A549 (cell line): ENCODE results near the gene CNTNAP2. TPM values are rescaled to one million over a fixed set of nuclear protein-coding genes. Genes with fewer than 3 reads are reported as not detected.

ENCODE experiments used
- ATAC-seq, 2 experiments: fragments of 200-7000 bp in 1 of 2; fragments of >200 bp in 1 of 2; cut with Nextera tagmentation in 1 of 2; cut with Tn5 transposase in 1 of 2; 3 replicates each; pipeline versions ENCODE4 v1.8.0 to v1.9.1; 2018 to 2020; ENCODE audit warnings: mild to moderate bottlenecking in 1 of 2, moderate library complexity in 1 of 2
- CTCF ChIA-PET: fragments of 300-600 bp; sonication (Branson Sonifier 250); formaldehyde crosslinking; extraction: SDS; loops from one replicate; lab custom pipeline; 2021; ENCODE audit warnings: antibody characterized with exemption, inconsistent platforms; lab: Yijun Ruan, JAX
- POLR2A ChIA-PET: fragments of 350-600 bp; formaldehyde crosslinking; extraction: SDS; loops from one replicate; lab custom pipeline; 2021; ENCODE audit warnings: antibody characterized with exemption, inconsistent platforms; lab: Yijun Ruan, JAX
- DNase-seq, 2 experiments: peaks; one replicate each; pipeline versions ENCODE4 v3.0.0 to v3.0.0-alpha.2; 2011 to 2016; ENCODE audit warnings: low read depth in 1 of 2, low spot score in 1 of 2
- FAIRE-seq: peaks from 2 replicates; lab custom pipeline; 2011; peaks lifted over from hg19 to GRCh38; lab: Jason Lieb, UNC
- H3K27ac ChIP-seq, 2 experiments: fragments of >200 bp; sonication (Bioruptor Twin); formaldehyde crosslinking; 3 replicates each; pipeline ENCODE4 v1.5.1; 2016 to 2017
- H3K4me1 ChIP-seq: fragments of >200 bp; sonication (Bioruptor Twin); formaldehyde crosslinking; 3 replicates; pipeline ENCODE4 v1.6.1; 2016
- H3K4me2 ChIP-seq: fragments of >200 bp; sonication (Bioruptor Twin); formaldehyde crosslinking; 3 replicates; pipeline ENCODE4 v1.6.1; 2016
- H3K4me3 ChIP-seq: fragments of >200 bp; sonication (Bioruptor Twin); formaldehyde crosslinking; 3 replicates; pipeline ENCODE4 v1.5.1; 2016
- H3K9me3 ChIP-seq: fragments of >200 bp; sonication (Bioruptor Twin); formaldehyde crosslinking; 3 replicates; pipeline ENCODE4 v1.6.1; 2016
- ATOH8 ChIP-seq: fragments of 250-450 bp; sonication (Bioruptor Pico); IDR thresholded peaks from 2 replicates; pipeline ENCODE4 v1.5.0; 2020; ENCODE audit warnings: low read depth, mild to moderate bottlenecking, moderate library complexity
- CBX8 ChIP-seq: fragments of 200-600 bp; sonication (generic); IDR thresholded peaks from 2 replicates; pipeline ENCODE4 v1.6.1; 2016
- CHD2 ChIP-seq: fragments of 150-350 bp; IDR thresholded peaks from 2 replicates; pipeline ENCODE4 v1.6.1; 2014; ENCODE audit warnings: low read length; ENCODE audit not compliant: partially characterized antibody
- CTCF ChIP-seq: fragments of >200 bp; sonication (Bioruptor Twin); formaldehyde crosslinking; IDR thresholded peaks from 3 replicates; pipeline ENCODE4 v1.5.1; 2016
- E2F6 ChIP-seq: IDR thresholded peaks from 2 replicates; pipeline ENCODE4 v1.6.1; 2012; ENCODE audit warnings: low read depth, borderline replicate concordance
- EHF ChIP-seq: fragments of 250-450 bp; sonication (Bioruptor Pico); IDR thresholded peaks from 2 replicates; pipeline ENCODE4 v1.5.0; 2020; ENCODE audit warnings: mild to moderate bottlenecking
- EHMT2 ChIP-seq: fragments of 200-600 bp; sonication (generic); IDR thresholded peaks from 2 replicates; pipeline ENCODE4 v1.6.1; 2016; ENCODE audit warnings: antibody characterized with exemption, low read depth, mild to moderate bottlenecking, moderate library complexity
- EP300 ChIP-seq, 2 experiments: fragments of >200 bp; sonication (Bioruptor Twin); formaldehyde crosslinking; IDR thresholded peaks; 2 replicates in 1 of 2; 3 replicates in 1 of 2; pipeline ENCODE4 v1.6.1; 2016 to 2017
- ESRRA ChIP-seq: fragments of 150-350 bp; IDR thresholded peaks from 2 replicates; pipeline ENCODE4 v1.6.1; 2014; ENCODE audit warnings: mild to moderate bottlenecking, low read length, borderline replicate concordance
- FOSB ChIP-seq: fragments of 250-450 bp; sonication (Bioruptor Pico); IDR thresholded peaks from 2 replicates; pipeline ENCODE4 v1.5.0; 2020; ENCODE audit warnings: mild to moderate bottlenecking, moderate library complexity
- GATA3 ChIP-seq: IDR thresholded peaks from 2 replicates; pipeline ENCODE4 v1.6.1; 2012; ENCODE audit warnings: borderline replicate concordance
- HDAC2 ChIP-seq: fragments of 200-600 bp; sonication (generic); IDR thresholded peaks from 2 replicates; pipeline ENCODE4 v1.6.1; 2016
- HES2 ChIP-seq: fragments of >200 bp; sonication (Bioruptor Twin); formaldehyde crosslinking; IDR thresholded peaks from 2 replicates; pipeline ENCODE4 v1.6.1; 2016
- HEYL ChIP-seq: fragments of 250-450 bp; sonication (Bioruptor Pico); IDR thresholded peaks from 2 replicates; pipeline ENCODE4 v1.8.0; 2021; ENCODE audit warnings: mild to moderate bottlenecking, moderate library complexity
- HOXA7 ChIP-seq: fragments of 250-450 bp; sonication (Bioruptor Pico); IDR thresholded peaks from 2 replicates; pipeline ENCODE4 v1.5.0; 2020; ENCODE audit warnings: mild to moderate bottlenecking, moderate library complexity
- HOXB13 ChIP-seq: fragments of 250-450 bp; sonication (Bioruptor Pico); IDR thresholded peaks from 2 replicates; pipeline ENCODE4 v1.5.0; 2020; ENCODE audit warnings: low read depth, mild to moderate bottlenecking, moderate library complexity
- JUNB ChIP-seq: fragments of >200 bp; sonication (Bioruptor Twin); formaldehyde crosslinking; IDR thresholded peaks from 2 replicates; pipeline ENCODE4 v1.6.1; 2016
- KDM1A ChIP-seq: fragments of 200-600 bp; sonication (generic); IDR thresholded peaks from 2 replicates; pipeline ENCODE4 v1.6.1; 2016; ENCODE audit warnings: low read depth, mild to moderate bottlenecking
- KDM5A ChIP-seq: fragments of 200-600 bp; sonication (generic); IDR thresholded peaks from 2 replicates; pipeline ENCODE4 v1.6.1; 2016; ENCODE audit warnings: antibody characterized with exemption, mild to moderate bottlenecking
- MAFK ChIP-seq: fragments of 450-650 bp; IDR thresholded peaks from 2 replicates; pipeline ENCODE4 v1.6.1; 2014; ENCODE audit not compliant: partially characterized antibody
- MAX ChIP-seq: IDR thresholded peaks from 2 replicates; pipeline ENCODE4 v1.6.1; 2012
- RAD21 ChIP-seq, 2 experiments: fragments of >200 bp in 1 of 2; sonication (Bioruptor Twin) in 1 of 2; formaldehyde crosslinking in 1 of 2; IDR thresholded peaks in 1 of 2; conservative IDR thresholded peaks in 1 of 2; 2 replicates in 1 of 2; 3 replicates in 1 of 2; pipeline ENCODE4 v1.6.1; 2012 to 2018; ENCODE audit warnings: inconsistent platforms in 1 of 2
- RARB ChIP-seq: fragments of 250-450 bp; sonication (Bioruptor Pico); IDR thresholded peaks from 2 replicates; pipeline ENCODE4 v1.8.0; 2021; ENCODE audit warnings: mild to moderate bottlenecking, moderate library complexity
- RFX5 ChIP-seq: fragments of 450-650 bp; IDR thresholded peaks from 2 replicates; pipeline ENCODE4 v1.7.1; 2014; ENCODE audit warnings: antibody characterized with exemption, mild to moderate bottlenecking, moderate library complexity
- TP53 ChIP-seq: fragments of 250-450 bp; sonication (Bioruptor Pico); IDR thresholded peaks from 2 replicates; pipeline ENCODE4 v1.5.0; 2021; ENCODE audit warnings: mild to moderate bottlenecking, moderate library complexity
- ZNF302 ChIP-seq: fragments of 250-450 bp; sonication (Bioruptor Pico); IDR thresholded peaks from 2 replicates; pipeline ENCODE4 v1.9.0; 2021; ENCODE audit warnings: inconsistent platforms, mild to moderate bottlenecking, moderate library complexity
- ZSCAN20 ChIP-seq: fragments of 250-450 bp; sonication (Bioruptor Pico); IDR thresholded peaks from 2 replicates; pipeline ENCODE4 v1.8.0; 2022; ENCODE audit warnings: mild to moderate bottlenecking, moderate library complexity
- WGBS: methylation state at CpG from one replicate; pipeline ENCODE4 v1.1.6; 2017; ENCODE audit errors: missing lambda C conversion rate; 5-methylcytosine and 5-hydroxymethylcytosine counted together
- polyA plus RNA-seq, 4 experiments: library from polyadenylated mRNA; depleted of rRNA in 3 of 4; stranded (reverse); fragments of >200 nt; fragmentation: RNase III in 1 of 4; extraction: RNeasy Plus Mini Kit Qiagen cat#74134 plus additional on column Dnase treatment in 1 of 4; gene quantifications; 2 replicates in 3 of 4; 3 replicates in 1 of 4; pipeline ENCODE4 v1.2.3, GENCODE V29; 2011 to 2017

The CNTNAP2 gene
- polyA plus RNA-seq, 2 of the 4 experiments (the other 2 are of a cell fraction): 0.05 to 0.13 TPM

- FAIRE-seq (no peak), ATAC-seq (no peak)
- POLR2A ChIA-PET: no interaction called here
- CTCF ChIA-PET: no interaction called here
- TF ChIP-seq RAD21 (conservative IDR thresholded peaks at IDR 0.05 in 1 of 2, IDR thresholded peaks at IDR 0.05 in 1 of 2) (no peak), HOXB13 (CRISPR knock-in tag) (no peak), ESRRA (no peak), TP53 (CRISPR knock-in tag) (no peak), EP300 (IDR thresholded peaks at IDR 0.05) (no peak), CBX8 (no peak)
- TF ChIP-seq, all 56 proteins: peak for 0
- 53% methylated on average over 2 of the region's 2 CpGs for WGBS
- H3K4me2 ChIP-seq: no peak overlapping the region
- no peaks in the 10 kb centered on the region for H3K4me1 ChIP-seq
- H3K27ac ChIP-seq: no peak overlapping the region
- no peak overlapping the region for H3K4me3 ChIP-seq
- no peak for DNase-seq
- no peaks in the 10 kb centered on the region for H3K9me3 ChIP-seq
Measured at GRCh38 chr7:147774461-147774860, 1657.9 kb downstream of the CNTNAP2 start.

GRCh38 chr7:147775516-147776284 is 1659.1 kb downstream of the CNTNAP2 start:
- Histone ChIP-seq H3K4me3 (no peak overlapping the region), H3K4me1 (no peaks in the 10 kb centered on the region), H3K4me2 (no peak overlapping the region), H3K27ac (no peak overlapping the region), H3K9me3 (no peaks in the 10 kb centered on the region)
- TF ChIP-seq MAFK: no peak
- FAIRE-seq: no peak
- CTCF ChIA-PET: no interaction called here
- WGBS: 18% methylated on average over 1 of the region's 1 CpG
- no peak for ATAC-seq
- POLR2A ChIA-PET: no interaction called here
- no peak for DNase-seq

GRCh38 chr7:147777309-147777708 is 1660.7 kb downstream of the CNTNAP2 start:
- Histone ChIP-seq H3K9me3 (no peaks in the 10 kb centered on the region), H3K4me1 (no peaks in the 10 kb centered on the region), H3K4me2 (no peak overlapping the region), H3K27ac (no peak overlapping the region), H3K4me3 (no peak overlapping the region)
- ATAC-seq: no peak
- FAIRE-seq: no peak
- ChIA-PET POLR2A (no interaction called here), CTCF (no interaction called here)
- 2% methylated on average over 3 of the region's 3 CpGs for WGBS
- TF ChIP-seq EHMT2 (no peak), JUNB (no peak), KDM5A (no peak), HOXA7 (CRISPR knock-in tag) (no peak), GATA3 (no peak), E2F6 (no peak), ZNF302 (no peak), FOSB (CRISPR knock-in tag) (no peak), HEYL (CRISPR knock-in tag) (no peak), CTCF (no peak), HDAC2 (no peak)
- no peak for DNase-seq

- no peak for FAIRE-seq
- H3K9me3 ChIP-seq: no peaks in the 10 kb centered on the region
- no peak overlapping the region for H3K27ac ChIP-seq
- ChIA-PET POLR2A (no interaction called here), CTCF (no interaction called here)
- H3K4me1 ChIP-seq: no peaks in the 10 kb centered on the region
- H3K4me2 ChIP-seq: no peak overlapping the region
- no peak for DNase-seq
- no peak for ATAC-seq
- H3K4me3 ChIP-seq: no peak overlapping the region
- 11% methylated on average over 3 of the region's 3 CpGs for WGBS
- TF ChIP-seq KDM5A (no peak), ZSCAN20 (CRISPR knock-in tag) (no peak), HES2 (no peak), HEYL (CRISPR knock-in tag) (no peak), KDM1A (no peak), MAX (no peak), HDAC2 (no peak), CHD2 (no peak), MAFK (no peak), ATOH8 (CRISPR knock-in tag) (no peak), RARB (CRISPR knock-in tag) (no peak), EHF (CRISPR knock-in tag) (no peak), RFX5 (no peak)
Measured at GRCh38 chr7:147779949-147780348, 1663.3 kb downstream of the CNTNAP2 start.
